ENCODE results near the gene SGMS2. TPM values are rescaled to one million over a fixed set of nuclear protein-coding genes. Genes with fewer than 3 reads are reported as not detected.

Gene SGMS2
- total and polyA plus RNA-seq, 10 donors = 0.20 to 35.5 (median 4.9) TPM

DNA sequence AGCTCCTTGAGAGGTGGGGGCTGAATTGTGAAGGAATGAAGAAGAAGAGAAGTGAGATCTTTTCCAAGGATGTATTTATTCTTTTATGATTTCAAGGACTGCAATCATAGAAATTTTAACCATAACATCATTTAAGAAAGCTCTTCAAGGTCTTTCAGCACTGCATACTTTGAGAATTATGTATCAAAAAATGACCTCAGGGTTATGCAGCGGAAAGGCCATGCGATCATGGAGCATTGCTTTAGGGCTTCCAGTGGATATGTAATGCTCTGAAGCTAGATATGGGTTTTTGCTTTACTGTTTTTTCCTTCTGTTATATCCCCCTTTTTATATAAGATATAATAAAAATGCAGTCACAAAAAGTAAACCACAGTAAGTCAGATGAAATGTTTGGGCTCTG is 38.7 kb downstream of the SGMS2 start:
- Histone ChIP-seq H3K36me3 (peaks cover 0 to 16% (median 0%) of the 10 kb centered on the region in 6 donors), H3K4me1 (no peaks in the 10 kb centered on the region), H3K27ac (no peak overlapping the region), H3K27me3 (replicated peaks in 1 of 7) (peaks cover 0 to 7% (median 0%) of the 10 kb centered on the region in 7 donors), H3K9me3 (no peaks in the 10 kb centered on the region), H3K4me3 (no peak overlapping the region)
- TF ChIP-seq, protein P1, sequence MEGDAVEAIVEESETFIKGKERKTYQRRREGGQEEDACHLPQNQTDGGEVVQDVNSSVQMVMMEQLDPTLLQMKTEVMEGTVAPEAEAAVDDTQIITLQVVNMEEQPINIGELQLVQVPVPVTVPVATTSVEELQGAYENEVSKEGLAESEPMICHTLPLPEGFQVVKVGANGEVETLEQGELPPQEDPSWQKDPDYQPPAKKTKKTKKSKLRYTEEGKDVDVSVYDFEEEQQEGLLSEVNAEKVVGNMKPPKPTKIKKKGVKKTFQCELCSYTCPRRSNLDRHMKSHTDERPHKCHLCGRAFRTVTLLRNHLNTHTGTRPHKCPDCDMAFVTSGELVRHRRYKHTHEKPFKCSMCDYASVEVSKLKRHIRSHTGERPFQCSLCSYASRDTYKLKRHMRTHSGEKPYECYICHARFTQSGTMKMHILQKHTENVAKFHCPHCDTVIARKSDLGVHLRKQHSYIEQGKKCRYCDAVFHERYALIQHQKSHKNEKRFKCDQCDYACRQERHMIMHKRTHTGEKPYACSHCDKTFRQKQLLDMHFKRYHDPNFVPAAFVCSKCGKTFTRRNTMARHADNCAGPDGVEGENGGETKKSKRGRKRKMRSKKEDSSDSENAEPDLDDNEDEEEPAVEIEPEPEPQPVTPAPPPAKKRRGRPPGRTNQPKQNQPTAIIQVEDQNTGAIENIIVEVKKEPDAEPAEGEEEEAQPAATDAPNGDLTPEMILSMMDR (IDR thresholded peaks at IDR 0.05 in 8 of 11, conservative IDR thresholded peaks at IDR 0.05 in 3 of 11) = no peak
- no peak for TF ChIP-seq POLR2AphosphoS5 (IDR thresholded peaks at IDR 0.05)
- no peak for TF ChIP-seq POLR2A (IDR thresholded peaks at IDR 0.05)
- WGBS, 5 donors = 92 to 98% (median 94%) methylated on average over 2 of the region's 2 CpGs
- no peak for DNase-seq
- intact Hi-C loops (cut with DNase I; ENCODE audit: low total_unique reads) = no loop called here

DNA sequence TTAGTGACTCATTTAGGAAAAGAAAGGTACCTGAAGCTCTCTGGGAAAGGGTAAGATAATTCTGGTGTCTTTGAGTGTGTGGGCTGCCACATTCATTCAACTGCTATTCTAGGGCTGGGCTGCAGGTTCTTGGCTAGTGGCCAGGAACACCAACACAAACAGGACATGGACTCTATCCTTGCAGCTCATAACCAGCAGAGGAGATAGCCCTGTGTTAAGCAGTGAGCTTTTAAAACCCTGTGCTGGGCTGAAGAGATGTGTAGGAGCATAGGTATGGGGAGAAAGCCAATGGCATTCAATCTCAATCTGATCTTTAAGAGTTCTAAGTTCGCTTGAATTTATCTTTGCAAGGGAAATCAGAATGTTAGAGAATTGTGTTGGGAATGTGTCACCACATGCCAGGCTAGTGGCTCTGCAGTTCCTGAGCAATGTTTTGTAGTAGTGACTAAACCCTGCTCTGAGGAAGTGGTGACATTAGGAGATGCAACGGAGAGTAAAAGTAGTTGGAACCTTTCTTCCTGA is 39.2 kb downstream of the SGMS2 start:
- no peak for DNase-seq
- H3K9me3 ChIP-seq = no peaks in the 10 kb centered on the region
- H3K27ac ChIP-seq = no peak overlapping the region
- TF ChIP-seq POLR2A (IDR thresholded peaks at IDR 0.05) (no peak), POLR2AphosphoS5 (IDR thresholded peaks at IDR 0.05) (no peak)
- TF ChIP-seq, protein P1 (IDR thresholded peaks at IDR 0.05 in 8 of 11, conservative IDR thresholded peaks at IDR 0.05 in 3 of 11) = no peak
- no peaks in the 10 kb centered on the region for H3K4me1 ChIP-seq
- peaks cover 0 to 7% (median 0%) of the 10 kb centered on the region in 7 donors for H3K27me3 ChIP-seq (replicated peaks in 1 of 7)
- H3K4me3 ChIP-seq = no peak overlapping the region
- intact Hi-C loops (cut with DNase I; ENCODE audit: low total_unique reads) = no loop called here
- WGBS, 5 donors = 46 to 92% (median 65%) methylated on average over 2 of the region's 2 CpGs
- H3K36me3 ChIP-seq = peaks cover 0 to 16% (median 0%) of the 10 kb centered on the region in 6 donors

DNA sequence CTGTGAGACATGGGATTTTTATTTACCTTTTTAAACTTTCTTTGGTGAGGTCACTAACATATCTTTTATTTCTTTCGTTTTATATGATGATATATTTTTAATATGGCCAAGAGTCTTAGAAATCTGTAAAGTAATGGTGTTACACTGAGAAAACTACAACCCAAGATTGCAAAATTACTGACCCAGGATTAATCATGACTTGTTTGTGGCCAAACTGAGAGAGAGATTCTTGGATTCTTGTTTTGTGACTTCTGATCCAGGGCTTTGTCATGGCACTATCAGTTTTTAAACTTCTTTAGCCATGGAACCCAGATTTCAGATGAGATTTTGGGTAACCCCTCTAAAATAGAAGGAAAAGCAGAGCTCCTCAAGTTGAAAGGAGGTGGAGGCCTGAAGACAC is 42.0 kb downstream of the SGMS2 start:
- TF ChIP-seq POLR2AphosphoS5 (IDR thresholded peaks at IDR 0.05) (no peak), POLR2A (IDR thresholded peaks at IDR 0.05) (no peak)
- TF ChIP-seq, protein P1 (IDR thresholded peaks at IDR 0.05 in 8 of 11, conservative IDR thresholded peaks at IDR 0.05 in 3 of 11) = no peak
- no peaks in the 10 kb centered on the region for H3K9me3 ChIP-seq
- 59 to 79% (median 73%) methylated on average over 1 of the region's 1 CpG for WGBS, 5 donors
- no peaks in the 10 kb centered on the region for H3K36me3 ChIP-seq
- no peak for DNase-seq
- H3K4me1 ChIP-seq = no peaks in the 10 kb centered on the region
- H3K4me3 ChIP-seq = no peak overlapping the region
- intact Hi-C loops (cut with DNase I; ENCODE audit: low total_unique reads) = no loop called here
- no peak overlapping the region for H3K27ac ChIP-seq
- H3K27me3 ChIP-seq (replicated peaks in 1 of 7) = peaks cover 0 to 7% (median 0%) of the 10 kb centered on the region in 7 donors

DNA sequence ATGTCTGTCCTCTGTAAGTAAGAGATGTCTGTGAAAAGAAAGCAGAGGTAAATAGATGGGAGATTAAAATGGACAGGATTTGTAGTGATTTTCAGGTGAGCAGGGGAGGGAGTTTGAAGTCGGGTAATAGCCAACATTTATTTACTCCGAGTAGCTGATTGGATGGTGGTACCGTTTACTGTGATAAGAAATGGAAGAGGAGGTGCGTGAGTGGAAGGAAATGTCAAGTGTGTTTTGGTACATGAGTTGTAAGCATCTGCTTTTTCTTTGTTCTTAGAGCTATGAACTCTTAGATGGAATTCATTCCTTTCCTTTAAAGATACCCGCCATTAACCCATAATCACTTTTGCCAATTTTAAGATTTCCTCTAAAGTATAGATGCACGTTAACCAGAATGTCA is 45.5 kb downstream of the SGMS2 start:
- no peaks in the 10 kb centered on the region for H3K36me3 ChIP-seq
- H3K4me3 ChIP-seq = no peak overlapping the region
- H3K27me3 ChIP-seq (replicated peaks in 1 of 7) = no peaks in the 10 kb centered on the region
- WGBS, 5 donors = 79 to 89% (median 82%) methylated on average over 6 of the region's 6 CpGs
- no peak for DNase-seq
- intact Hi-C loops (cut with DNase I; ENCODE audit: low total_unique reads) = no loop called here
- H3K4me1 ChIP-seq = no peaks in the 10 kb centered on the region
- no peaks in the 10 kb centered on the region for H3K9me3 ChIP-seq
- no peak for TF ChIP-seq POLR2AphosphoS5 (IDR thresholded peaks at IDR 0.05)
- TF ChIP-seq, protein P1 (IDR thresholded peaks at IDR 0.05 in 8 of 11, conservative IDR thresholded peaks at IDR 0.05 in 3 of 11) = no peak
- TF ChIP-seq POLR2A (IDR thresholded peaks at IDR 0.05) = no peak
- no peak overlapping the region for H3K27ac ChIP-seq
